IMR-90 (cell line): ENCODE data around the gene CKS1B.

Experiments used
- BHLHE40 ChIP-seq: fragments of 150-350 bp; IDR thresholded peaks from 2 replicates; pipeline ENCODE4 v1.6.1; 2016; ENCODE audit warnings: mild to moderate bottlenecking, low read depth, low read length
- CEBPB ChIP-seq: IDR thresholded peaks from 2 replicates; pipeline ENCODE4 v1.6.1; 2012; ENCODE audit warnings: low read depth, low read length, improper control_type of control experiment
- FOS ChIP-seq: fragments of 150-350 bp; IDR thresholded peaks from 2 replicates; pipeline ENCODE4 v1.6.1; 2016; ENCODE audit warnings: low read depth, low read length
- MAFK ChIP-seq: IDR thresholded peaks from 2 replicates; pipeline ENCODE4 v1.6.1; 2012; ENCODE audit warnings: low read depth, low read length, improper control_type of control experiment
- MAZ ChIP-seq: IDR thresholded peaks from 2 replicates; pipeline ENCODE4 v1.6.1; 2012; ENCODE audit warnings: low read depth, mild to moderate bottlenecking, low read length, improper control_type of control experiment, moderate library complexity, borderline replicate concordance
- POLR2A ChIP-seq: IDR thresholded peaks from 2 replicates; pipeline ENCODE4 v1.6.1; 2012; ENCODE audit warnings: mild to moderate bottlenecking, low read depth, low read length
- RAD21 ChIP-seq: IDR thresholded peaks from 2 replicates; pipeline ENCODE4 v1.6.1; 2012; ENCODE audit warnings: low read length, improper control_type of control experiment
- RCOR1 ChIP-seq: IDR thresholded peaks from 2 replicates; pipeline ENCODE4 v1.6.1; 2012; ENCODE audit warnings: mild to moderate bottlenecking, low read length, improper control_type of control experiment; ENCODE audit not compliant: insufficient replicate concordance
- RFX5 ChIP-seq: IDR thresholded peaks from 2 replicates; pipeline ENCODE4 v1.8.0; 2012; ENCODE audit warnings: low read depth, mild to moderate bottlenecking, low read length, moderate library complexity
- SMC3 ChIP-seq: fragments of 150-350 bp; IDR thresholded peaks from 2 replicates; pipeline ENCODE4 v1.6.1; 2016; ENCODE audit warnings: low read depth, mild to moderate bottlenecking, antibody characterized with exemption, low read length, moderate library complexity
- TF ChIP-seq, protein P1 (sequence below): conservative IDR thresholded peaks from 2 replicates; pipeline ENCODE4 v1.5.1; 2012; ENCODE audit warnings: mild to moderate bottlenecking, low read depth, low read length, improper control_type of control experiment
- TF ChIP-seq, protein P2 (sequence below): fragments of 150-350 bp; IDR thresholded peaks from 2 replicates; pipeline ENCODE4 v1.6.1; 2016; ENCODE audit warnings: low read depth, mild to moderate bottlenecking, low read length, moderate library complexity, borderline replicate concordance

DNA sequence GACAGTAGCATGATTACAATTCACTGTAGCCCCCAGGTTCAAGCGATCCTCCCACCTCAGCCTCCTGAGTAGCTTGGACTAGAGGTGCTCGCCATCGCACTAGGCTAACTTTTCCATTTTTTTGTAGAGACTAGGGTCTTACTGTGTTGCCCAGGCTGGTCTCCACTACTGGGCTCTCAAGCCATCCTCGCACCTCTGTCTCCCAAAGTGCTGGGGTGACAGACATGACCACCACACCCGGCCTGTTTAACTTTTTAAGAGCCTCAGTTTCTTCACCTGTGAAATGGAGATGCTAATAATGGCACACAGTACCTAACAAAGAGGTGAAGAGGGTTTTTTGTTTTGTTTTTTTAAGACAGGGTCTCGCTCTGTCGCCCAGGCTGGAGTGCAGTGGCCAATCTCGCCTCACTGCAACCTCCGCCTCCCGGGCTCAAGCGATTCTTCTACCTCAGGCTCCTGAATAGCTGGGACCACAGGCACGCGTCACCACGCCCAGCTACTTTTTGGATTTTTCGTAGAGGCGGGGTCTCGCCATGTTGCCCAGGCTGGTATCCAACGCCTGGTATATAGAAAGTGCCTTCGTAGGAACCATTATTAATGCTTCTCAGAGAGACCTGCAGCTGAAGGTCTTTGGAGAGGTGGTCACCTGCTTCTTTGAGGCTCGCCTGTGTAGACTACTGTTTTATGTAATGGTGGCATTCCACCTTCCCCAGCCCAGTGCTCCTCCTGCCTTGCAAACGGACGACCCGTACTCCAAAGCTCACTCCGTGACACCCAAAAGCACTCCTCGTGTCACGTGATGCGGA, 38.5 kb upstream of the CKS1B start:
- TF ChIP-seq FOS (no peak), SMC3 (no peak), MAFK (no peak), POLR2A (no peak), CEBPB (no peak), RAD21 (no peak), RCOR1 (no peak), BHLHE40 (no peak), RFX5 (no peak), MAZ (no peak)
- TF ChIP-seq, protein P1, sequence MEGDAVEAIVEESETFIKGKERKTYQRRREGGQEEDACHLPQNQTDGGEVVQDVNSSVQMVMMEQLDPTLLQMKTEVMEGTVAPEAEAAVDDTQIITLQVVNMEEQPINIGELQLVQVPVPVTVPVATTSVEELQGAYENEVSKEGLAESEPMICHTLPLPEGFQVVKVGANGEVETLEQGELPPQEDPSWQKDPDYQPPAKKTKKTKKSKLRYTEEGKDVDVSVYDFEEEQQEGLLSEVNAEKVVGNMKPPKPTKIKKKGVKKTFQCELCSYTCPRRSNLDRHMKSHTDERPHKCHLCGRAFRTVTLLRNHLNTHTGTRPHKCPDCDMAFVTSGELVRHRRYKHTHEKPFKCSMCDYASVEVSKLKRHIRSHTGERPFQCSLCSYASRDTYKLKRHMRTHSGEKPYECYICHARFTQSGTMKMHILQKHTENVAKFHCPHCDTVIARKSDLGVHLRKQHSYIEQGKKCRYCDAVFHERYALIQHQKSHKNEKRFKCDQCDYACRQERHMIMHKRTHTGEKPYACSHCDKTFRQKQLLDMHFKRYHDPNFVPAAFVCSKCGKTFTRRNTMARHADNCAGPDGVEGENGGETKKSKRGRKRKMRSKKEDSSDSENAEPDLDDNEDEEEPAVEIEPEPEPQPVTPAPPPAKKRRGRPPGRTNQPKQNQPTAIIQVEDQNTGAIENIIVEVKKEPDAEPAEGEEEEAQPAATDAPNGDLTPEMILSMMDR = no peak
- TF ChIP-seq, protein P2, sequence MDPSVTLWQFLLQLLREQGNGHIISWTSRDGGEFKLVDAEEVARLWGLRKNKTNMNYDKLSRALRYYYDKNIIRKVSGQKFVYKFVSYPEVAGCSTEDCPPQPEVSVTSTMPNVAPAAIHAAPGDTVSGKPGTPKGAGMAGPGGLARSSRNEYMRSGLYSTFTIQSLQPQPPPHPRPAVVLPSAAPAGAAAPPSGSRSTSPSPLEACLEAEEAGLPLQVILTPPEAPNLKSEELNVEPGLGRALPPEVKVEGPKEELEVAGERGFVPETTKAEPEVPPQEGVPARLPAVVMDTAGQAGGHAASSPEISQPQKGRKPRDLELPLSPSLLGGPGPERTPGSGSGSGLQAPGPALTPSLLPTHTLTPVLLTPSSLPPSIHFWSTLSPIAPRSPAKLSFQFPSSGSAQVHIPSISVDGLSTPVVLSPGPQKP = no peak
